ENCODE results near the gene AKAP4.

AKAP4 gene

GRCh38 chrX:50161127-50161526 is 39.7 kb downstream of the AKAP4 start:
- TF ChIP-seq CTCF (IDR thresholded peaks at IDR 0.05; ENCODE audit: low read depth, low read length) = no peak
- H3K4me3 ChIP-seq (ENCODE audit: low read depth, low read length) = no peak overlapping the region

- H3K4me3 ChIP-seq (ENCODE audit: low read depth, low read length) = no peak overlapping the region
- no peak for TF ChIP-seq CTCF (IDR thresholded peaks at IDR 0.05; ENCODE audit: low read depth, low read length)
Observed at GRCh38 chrX:50158593-50158992, 42.2 kb downstream of the AKAP4 start.

GRCh38 chrX:50157545-50158135 is 43.2 kb downstream of the AKAP4 start:
- TF ChIP-seq CTCF (IDR thresholded peaks at IDR 0.05; ENCODE audit: low read depth, low read length) = no peak
- no peak overlapping the region for H3K4me3 ChIP-seq (ENCODE audit: low read depth, low read length)

GRCh38 chrX:50154429-50154828 is 46.4 kb downstream of the AKAP4 start:
- H3K4me3 ChIP-seq (ENCODE audit: low read depth, low read length) = no peak overlapping the region
- TF ChIP-seq CTCF (IDR thresholded peaks at IDR 0.05; ENCODE audit: low read depth, low read length) = no peak

- no peak overlapping the region for H3K4me3 ChIP-seq (ENCODE audit: low read depth, low read length)
- no peak for TF ChIP-seq CTCF (IDR thresholded peaks at IDR 0.05; ENCODE audit: low read depth, low read length)
Observed at GRCh38 chrX:50152456-50152855, 48.4 kb downstream of the AKAP4 start.

GRCh38 chrX:50147972-50148371 is 52.8 kb downstream of the AKAP4 start:
- H3K4me3 ChIP-seq (ENCODE audit: low read depth, low read length) = no peak overlapping the region
- TF ChIP-seq CTCF (IDR thresholded peaks at IDR 0.05; ENCODE audit: low read depth, low read length) = no peak
